ENCODE results near the gene PKD1L1.

The PKD1L1 gene

DNA sequence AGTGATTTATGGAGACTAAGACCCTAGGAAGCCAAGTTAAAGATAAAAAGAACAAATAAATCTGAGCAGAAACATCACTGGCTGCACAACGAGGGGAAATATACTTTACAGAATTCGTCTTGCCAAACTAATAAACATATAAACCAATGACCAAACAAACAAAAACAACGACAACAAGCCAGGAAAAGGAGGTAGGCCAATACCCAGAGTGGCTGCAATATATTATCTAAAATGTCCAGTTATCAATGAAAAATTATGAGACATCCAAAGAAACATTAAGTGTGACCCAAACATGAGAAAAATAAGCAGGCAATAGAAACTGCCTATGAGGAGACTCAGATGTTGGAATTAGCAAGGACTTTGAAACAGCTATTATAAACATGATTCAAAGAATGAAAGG, 81.0 kb downstream of the PKD1L1 start:
- no peak for DNase-seq (ENCODE audit: low spot score)

DNA sequence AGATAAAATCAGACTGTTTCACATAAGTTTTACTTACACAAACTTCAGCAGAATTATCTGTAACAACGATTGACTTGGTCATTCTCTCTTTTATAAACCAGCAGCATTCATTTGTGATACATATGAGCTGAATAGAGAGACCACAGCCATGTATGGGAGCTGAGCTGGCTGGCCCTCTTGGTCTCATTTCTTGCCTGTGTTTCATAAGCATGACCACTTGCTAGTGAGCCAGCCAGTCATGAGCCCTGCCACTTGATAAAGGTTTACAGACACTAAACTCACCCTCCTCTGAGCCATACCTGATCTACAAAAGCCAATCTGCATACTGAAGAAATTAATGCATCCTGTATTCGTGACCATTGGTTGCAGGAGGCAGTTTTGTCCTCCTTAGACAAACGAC, 82.1 kb downstream of the PKD1L1 start:
- no peak for DNase-seq (ENCODE audit: low spot score)

- DNase-seq (ENCODE audit: low spot score), result no peak
These were observed 95.7 kb downstream of the PKD1L1 start for GRCh38 chr7:47852330-47853245.

DNA sequence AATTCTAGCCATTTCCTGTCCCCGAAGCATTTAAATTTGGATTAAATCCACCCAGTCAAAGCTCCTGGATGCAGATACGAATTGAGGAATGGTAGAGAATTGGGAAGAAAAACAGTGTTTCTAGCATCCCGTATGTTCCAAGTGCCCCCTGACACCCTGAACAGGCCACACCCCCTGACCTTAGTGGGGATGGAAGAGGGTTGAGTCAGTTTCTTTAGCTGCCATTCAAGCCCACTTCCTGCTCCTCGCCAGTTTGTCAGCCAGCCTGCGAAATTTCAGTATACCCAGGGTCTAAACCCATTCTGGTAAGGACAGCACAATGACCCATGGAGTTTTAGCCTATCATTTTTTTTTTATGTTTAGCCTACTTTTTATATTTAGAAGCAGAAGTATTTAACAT, 101.1 kb downstream of the PKD1L1 start:
- no peak for DNase-seq (ENCODE audit: low spot score)

DNA sequence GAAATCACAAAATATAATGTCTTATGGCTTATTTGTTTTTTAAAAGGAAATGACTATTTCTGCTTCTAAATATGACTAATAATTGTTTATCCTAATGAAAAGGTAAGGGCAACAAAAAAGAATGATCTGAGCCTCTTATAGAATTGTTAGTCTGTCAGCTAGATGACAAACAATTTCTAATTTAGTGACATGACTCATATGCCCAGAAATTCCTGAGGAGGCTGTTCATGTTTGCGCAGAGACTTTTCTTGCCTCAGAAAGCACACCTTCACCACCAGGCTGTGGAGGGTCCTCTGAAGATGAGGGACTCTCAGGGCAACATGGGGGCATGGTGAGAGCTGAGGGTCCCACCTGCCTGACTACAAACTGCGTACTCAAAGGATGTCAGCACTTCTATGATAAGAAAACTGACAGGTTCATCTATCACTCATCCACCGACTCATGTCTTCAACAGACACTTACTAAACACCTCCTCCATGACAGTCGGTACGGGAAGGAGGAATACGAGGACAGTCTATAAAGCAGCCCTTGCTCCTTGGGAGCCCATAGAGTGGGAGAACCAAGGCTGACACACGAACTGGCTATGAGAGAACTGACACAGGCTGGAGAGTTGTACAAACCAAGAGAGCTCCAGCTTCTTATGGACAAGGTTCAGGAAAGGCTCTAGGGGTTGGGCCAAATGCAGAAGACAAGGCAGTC, 102.0 kb downstream of the PKD1L1 start:
- DNase-seq (ENCODE audit: low spot score), result no peak

DNA sequence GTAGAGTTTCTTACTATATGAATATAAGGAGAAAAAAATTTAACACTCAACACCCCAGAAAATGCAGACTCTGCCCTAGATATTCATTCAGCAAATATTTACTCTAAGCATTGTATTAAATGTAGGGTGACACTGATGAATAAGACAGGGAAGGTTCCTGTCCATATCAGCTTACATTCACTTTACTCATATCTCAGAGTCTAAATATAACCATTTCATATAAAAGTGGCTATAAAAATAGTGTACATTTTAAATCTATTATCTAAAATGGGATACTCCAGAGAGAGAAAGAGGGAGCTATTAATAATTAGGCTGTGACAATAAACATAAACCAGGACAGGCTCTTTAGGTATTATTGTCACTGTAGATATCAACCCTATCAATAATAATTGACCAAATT, 104.0 kb downstream of the PKD1L1 start:
- no peak for DNase-seq (ENCODE audit: low spot score)

DNA sequence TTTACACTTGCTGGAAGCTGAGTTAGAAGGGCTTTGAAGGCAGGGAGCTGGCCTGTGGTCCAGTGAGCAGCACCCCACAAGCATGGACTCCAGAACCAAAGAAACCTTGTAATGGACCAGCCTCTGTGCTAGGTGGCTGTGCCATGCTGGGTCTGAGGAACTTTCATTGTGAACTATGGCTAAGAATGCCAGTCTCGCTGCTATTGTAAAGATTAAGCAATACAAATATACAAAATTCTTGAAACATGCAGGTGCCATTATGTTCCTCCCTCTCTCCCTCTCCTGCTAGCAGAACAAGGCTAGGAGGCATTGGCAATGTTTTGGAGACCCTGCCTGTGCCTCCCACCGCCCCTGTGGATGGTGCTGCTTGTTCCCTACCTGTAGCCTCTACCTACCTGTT, 105.0 kb downstream of the PKD1L1 start:
- DNase-seq (ENCODE audit: low spot score), result no peak

DNA sequence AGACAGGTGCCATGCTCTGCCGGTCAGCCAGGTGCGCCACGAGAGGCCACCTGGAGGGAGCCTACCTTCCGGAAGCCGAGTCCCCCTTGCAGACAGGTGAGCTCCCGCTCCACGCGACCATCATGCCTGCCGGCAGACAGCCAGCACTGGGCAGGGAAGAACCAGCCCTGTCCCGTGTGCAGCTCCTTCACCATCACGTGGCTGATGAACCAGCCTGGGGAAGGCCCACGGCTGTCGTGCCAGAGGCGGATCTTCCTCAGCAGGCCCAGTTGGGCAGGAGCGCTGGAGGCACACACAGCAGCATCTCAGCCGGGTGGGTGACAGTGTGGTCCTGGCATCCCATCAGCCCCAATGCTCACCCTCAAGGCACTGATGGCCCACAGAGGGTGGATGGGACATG, 108.9 kb downstream of the PKD1L1 start:
- no peak for DNase-seq (ENCODE audit: low spot score)

GRCh38 chr7:47837826-47838225, 110.4 kb downstream of the PKD1L1 start:
- no peak for DNase-seq (ENCODE audit: low spot score)

DNA sequence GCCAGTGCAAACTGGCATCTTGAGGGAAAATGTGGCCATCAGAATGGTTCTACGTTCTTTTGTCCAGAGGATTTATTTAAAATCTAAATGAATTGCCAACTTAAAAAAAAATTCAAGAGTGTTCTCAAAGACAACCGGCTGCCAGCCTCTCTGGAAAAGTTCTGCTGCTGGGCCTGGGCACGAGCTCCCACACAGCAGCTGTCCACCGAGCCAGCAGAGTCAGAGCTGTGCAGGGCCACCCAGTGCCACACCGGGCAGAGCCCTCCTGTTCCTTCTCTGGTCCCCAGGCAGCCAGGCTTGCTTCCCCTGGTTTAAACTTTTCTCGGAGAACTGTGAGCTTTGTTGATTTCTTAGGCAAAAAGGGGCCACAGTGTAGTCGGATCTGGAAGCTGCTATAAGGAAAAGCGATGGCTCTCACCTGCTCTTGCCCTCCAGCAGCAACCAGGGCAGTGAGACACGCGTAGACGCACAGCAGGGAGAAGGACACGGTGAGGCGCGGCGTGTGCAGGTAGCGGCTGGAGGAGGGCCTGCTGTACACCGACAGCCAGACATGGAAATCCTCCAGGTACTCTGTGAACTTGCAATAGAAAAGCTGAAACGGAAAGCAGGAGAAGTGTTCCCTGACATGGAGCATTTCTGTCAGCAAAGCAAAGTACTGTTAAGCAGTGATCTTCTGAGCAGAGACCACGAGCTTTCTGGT, 111.6 kb downstream of the PKD1L1 start:
- DNase-seq (ENCODE audit: low spot score), result no peak

GRCh38 chr7:47836080-47836479, 112.2 kb downstream of the PKD1L1 start:
- DNase-seq (ENCODE audit: low spot score), result no peak

DNA sequence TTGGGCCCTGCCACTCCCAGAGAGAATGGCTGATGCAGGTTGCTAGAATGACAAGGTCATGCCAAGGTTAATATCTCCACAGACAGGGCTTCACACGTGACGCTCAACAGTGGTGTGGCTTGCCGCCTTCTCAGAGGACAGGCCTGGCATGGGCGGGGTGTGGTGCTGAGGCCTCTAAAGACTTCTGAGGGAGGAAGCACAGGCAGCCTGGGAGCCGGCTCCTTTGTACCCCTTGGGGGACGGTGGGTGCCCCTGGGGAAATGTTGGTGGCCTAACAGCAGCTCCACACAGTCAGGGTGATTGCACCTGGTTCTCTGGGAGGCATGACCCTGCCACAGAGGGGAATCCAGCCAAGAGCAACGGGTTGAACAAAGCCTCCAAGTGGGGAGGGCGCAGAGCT, 115.1 kb downstream of the PKD1L1 start:
- no peak for DNase-seq (ENCODE audit: low spot score)

DNA sequence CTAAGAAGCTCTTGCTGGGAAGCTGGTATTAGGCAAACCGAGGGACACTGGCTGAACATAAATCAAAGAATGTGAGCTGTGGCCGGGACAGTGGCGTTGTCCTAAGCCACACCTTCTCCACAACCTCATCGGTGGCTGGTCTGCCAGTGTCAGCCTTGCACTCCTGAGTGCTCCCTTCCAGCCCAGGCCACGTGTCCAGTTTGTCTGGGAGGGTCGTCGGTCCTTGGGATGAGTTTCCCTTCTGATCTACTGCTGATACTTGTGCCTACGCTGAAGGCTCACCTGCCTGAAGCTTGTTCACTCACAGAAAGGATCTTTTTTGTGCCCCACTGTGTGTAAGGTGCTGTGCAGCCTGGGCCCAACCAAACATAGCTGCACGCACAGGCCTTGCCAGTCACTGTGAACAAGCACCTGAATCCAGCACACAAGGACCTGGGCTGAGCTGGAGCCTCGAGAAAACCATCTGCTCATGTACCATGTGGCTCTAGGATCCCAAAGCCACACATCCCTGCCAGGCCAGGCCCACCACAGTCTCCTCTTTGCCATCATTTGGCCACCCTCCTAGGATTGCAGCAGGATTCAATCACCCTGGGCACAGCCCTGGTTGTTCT, 116.1 kb downstream of the PKD1L1 start:
- DNase-seq (ENCODE audit: low spot score), result no peak

GRCh38 chr7:47830015-47830414, 118.3 kb downstream of the PKD1L1 start:
- no peak for DNase-seq (ENCODE audit: low spot score)

- DNase-seq (ENCODE audit: low spot score), result no peak
These were observed 120.4 kb downstream of the PKD1L1 start for GRCh38 chr7:47827871-47828270.

DNA sequence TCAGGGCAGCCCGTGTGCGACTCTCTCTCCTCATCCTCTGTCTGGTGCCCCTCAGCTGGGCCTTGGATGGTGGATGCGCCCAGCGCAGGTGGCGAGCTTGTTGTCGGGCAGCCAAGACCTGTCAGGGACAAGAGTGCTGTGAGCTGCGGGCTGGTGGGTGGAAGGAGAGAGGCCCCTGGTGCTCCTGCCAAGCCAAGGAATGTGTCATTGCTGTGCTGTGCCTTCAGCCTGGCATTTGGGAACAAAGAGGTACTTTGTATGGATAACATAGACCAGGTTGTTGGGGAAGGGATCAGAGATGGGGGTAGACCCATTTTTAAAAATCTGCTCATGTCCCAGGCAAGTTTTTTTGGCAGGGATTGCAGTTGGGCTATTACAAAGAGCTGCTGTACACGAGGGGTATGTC, 120.9 kb downstream of the PKD1L1 start:
- DNase-seq (ENCODE audit: low spot score), result peak; percentile 13

- DNase-seq (ENCODE audit: low spot score), result no peak
These were observed 121.5 kb downstream of the PKD1L1 start for GRCh38 chr7:47826754-47827153.

DNA sequence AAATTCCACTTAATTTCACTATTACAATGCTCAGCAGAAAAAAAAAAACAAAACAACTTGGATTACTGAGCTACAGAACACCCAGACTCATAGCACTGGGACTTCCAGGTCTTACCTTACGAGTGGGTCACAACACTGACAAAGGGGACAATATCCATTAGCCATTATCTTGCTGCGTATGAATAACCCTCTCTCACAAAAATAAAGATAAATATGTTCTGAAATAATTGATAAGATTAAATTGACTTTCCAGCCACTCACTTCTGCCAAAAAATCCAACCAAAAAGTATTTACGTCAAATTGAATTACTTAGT, 128.7 kb downstream of the PKD1L1 start:
- no peak for DNase-seq (ENCODE audit: low spot score)

- DNase-seq (ENCODE audit: low spot score), result peak; percentile 51
These were observed 129.3 kb downstream of the PKD1L1 start for GRCh38 chr7:47818796-47819606.

- DNase-seq (ENCODE audit: low spot score), result no peak
These were observed 130.3 kb downstream of the PKD1L1 start for GRCh38 chr7:47817917-47818316.

GRCh38 chr7:47816647-47817046, 131.6 kb downstream of the PKD1L1 start:
- DNase-seq (ENCODE audit: low spot score), result no peak

GRCh38 chr7:47815867-47816266, 132.4 kb downstream of the PKD1L1 start:
- no peak for DNase-seq (ENCODE audit: low spot score)
